Lower lobe of right lung (tissue), 2 donors: ENCODE data around the gene KL. TPM values are rescaled to one million over a fixed set of nuclear protein-coding genes. Genes with fewer than 3 reads are reported as not detected.

ENCODE experiments used
- ATAC-seq, 2 donors: fragments of 200-7000 bp; cut with Tn5 transposase; one replicate each; pipeline ENCODE4 v1.9.1; 2020 to 2022; ENCODE audit warnings: mild to moderate bottlenecking in 2 of 2, moderate library complexity in 2 of 2
- DNase-seq: peaks from one replicate; pipeline ENCODE4 v3.0.0-alpha.2; 2020
- H3K27ac ChIP-seq: fragments of 200-600 bp; one replicate; pipeline ENCODE4 v1.8.0; 2022
- H3K27me3 ChIP-seq: fragments of 200-600 bp; one replicate; pipeline ENCODE4 v1.8.0; 2022; ENCODE audit warnings: low read depth
- H3K36me3 ChIP-seq: fragments of 200-600 bp; one replicate; pipeline ENCODE4 v1.8.0; 2022; ENCODE audit warnings: mild to moderate bottlenecking
- H3K4me1 ChIP-seq: fragments of 200-600 bp; one replicate; pipeline ENCODE4 v1.8.0; 2022
- H3K4me3 ChIP-seq: fragments of 200-600 bp; one replicate; pipeline ENCODE4 v1.8.0; 2022; ENCODE audit warnings: mild to moderate bottlenecking
- H3K9me3 ChIP-seq: fragments of 200-600 bp; one replicate; pipeline ENCODE4 v1.8.0; 2022
- CTCF ChIP-seq: fragments of 200-600 bp; IDR thresholded peaks from one replicate; pipeline ENCODE4 v1.8.0; 2022; ENCODE audit warnings: antibody characterized with exemption, mild to moderate bottlenecking
- intact Hi-C: fragments of 100-400 bp; cut with DNase I; formaldehyde crosslinking; loops from one replicate; pipeline ENCODE4 v1.11.0; 2022
- total RNA-seq: library from RNA; stranded (reverse); fragmentation: NEBNext Ultra II Directional; extraction: Animal tissue kit (Norgen Biotek cat#: 25700); gene quantifications from one replicate; pipeline ENCODE4 v1.2.1, GENCODE V29; 2021
- donor health status: DM: no; HTN: yes; CAD: no; lungs with severe emphysema.

Gene KL
- total RNA-seq, 1 donor from 2014 or later = 14.7 TPM

DNA sequence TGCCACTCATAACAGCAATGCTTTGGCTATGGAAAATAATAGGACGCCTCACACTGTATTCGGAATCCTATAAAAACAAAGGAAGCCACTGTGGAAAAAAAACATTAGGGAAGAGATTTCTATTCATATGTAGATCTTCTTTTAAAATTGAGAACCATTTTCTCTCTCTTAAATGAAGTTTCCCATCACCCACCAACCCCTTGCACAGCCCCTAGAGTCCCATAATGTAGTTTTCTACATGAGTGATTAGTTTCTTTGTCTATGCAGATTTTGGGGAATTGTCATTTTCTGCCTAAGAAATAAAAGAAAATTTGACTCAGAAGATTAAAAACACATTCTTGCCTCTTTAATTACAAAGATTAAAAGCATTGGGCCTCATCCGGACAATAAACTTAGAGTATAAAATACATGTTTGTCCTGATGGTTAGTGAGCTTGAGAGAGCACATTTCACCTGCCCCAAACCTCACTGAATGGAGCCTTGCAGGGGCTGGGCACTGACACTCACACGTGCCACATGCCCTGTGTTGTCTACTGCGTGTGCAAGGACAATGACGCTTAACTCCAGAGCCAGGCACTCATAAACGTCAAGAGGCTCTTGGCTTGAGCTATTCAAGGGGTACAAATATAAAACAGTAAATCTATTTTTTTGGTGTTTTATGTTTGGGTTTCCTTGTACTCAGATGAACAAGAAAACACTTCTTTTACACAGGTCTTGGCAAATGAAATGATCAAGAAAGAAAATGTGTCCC is 40.0 kb upstream of the KL start:
- H3K4me3 ChIP-seq = no peak overlapping the region
- H3K4me1 ChIP-seq = no peaks in the 10 kb centered on the region
- no peaks in the 10 kb centered on the region for H3K36me3 ChIP-seq
- no peak for TF ChIP-seq CTCF
- intact Hi-C loops = no loop called here
- H3K27me3 ChIP-seq = no peaks in the 10 kb centered on the region
- DNase-seq (no peak), ATAC-seq (no peak)
- H3K9me3 ChIP-seq = no peaks in the 10 kb centered on the region
- no peak overlapping the region for H3K27ac ChIP-seq

- no peak for ATAC-seq
- no peak overlapping the region for H3K4me3 ChIP-seq
- no peak for DNase-seq
- intact Hi-C loops = no loop called here
- no peak overlapping the region for H3K27ac ChIP-seq
- H3K9me3 ChIP-seq = no peaks in the 10 kb centered on the region
- H3K27me3 ChIP-seq = no peaks in the 10 kb centered on the region
- no peaks in the 10 kb centered on the region for H3K4me1 ChIP-seq
- no peak for TF ChIP-seq CTCF
- H3K36me3 ChIP-seq = no peaks in the 10 kb centered on the region
These were observed 39.3 kb upstream of the KL start for GRCh38 chr13:32976912-32977311.

DNA sequence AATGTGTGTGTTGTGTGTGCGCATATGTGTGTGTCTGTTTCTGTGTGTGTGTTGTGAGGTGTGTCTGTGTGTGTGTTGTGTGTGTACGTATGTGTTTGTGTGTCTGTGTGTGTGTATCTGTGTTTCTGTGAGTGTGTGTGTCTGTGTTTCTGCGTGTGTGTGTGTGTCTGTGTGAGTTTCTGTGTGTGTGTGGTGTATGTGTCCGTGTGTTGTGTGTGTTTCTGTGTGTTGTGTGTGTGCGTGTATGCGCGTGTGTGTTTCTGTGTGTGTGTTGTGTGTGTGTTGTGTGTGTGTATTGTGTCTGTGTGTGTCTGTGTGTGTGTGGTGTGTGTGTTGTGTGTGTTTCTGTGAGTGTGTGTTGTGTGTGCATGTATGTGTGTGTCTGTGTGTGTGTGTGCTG is 38.9 kb upstream of the KL start:
- Histone ChIP-seq H3K27ac (no peak overlapping the region), H3K36me3 (no peaks in the 10 kb centered on the region), H3K4me3 (no peak overlapping the region), H3K4me1 (no peaks in the 10 kb centered on the region), H3K9me3 (no peaks in the 10 kb centered on the region), H3K27me3 (no peaks in the 10 kb centered on the region)
- intact Hi-C loops = no loop called here
- no peak for TF ChIP-seq CTCF
- ATAC-seq (no peak), DNase-seq (no peak)

DNA sequence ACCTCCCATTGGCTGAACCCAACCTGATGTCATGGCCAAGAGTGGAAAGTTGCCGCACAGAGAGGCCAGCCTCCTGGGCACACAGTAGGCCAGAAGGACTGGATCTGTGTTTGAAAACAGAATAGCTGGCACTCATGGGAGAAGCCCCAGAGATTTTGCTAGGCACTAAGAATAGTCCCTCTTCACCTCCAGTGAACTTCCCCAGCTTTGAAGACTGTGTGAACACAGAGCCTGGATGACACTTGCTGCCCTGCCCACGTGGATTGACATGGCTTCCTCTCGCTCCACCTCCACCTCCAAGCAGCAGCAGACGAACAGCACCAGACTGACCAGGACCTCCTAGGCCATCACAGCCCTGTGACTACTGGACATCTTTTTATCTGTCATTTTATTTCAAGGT is 37.9 kb upstream of the KL start:
- ATAC-seq (no peak), DNase-seq (no peak)
- Histone ChIP-seq H3K9me3 (no peaks in the 10 kb centered on the region), H3K27ac (no peak overlapping the region), H3K4me1 (no peaks in the 10 kb centered on the region), H3K4me3 (no peak overlapping the region), H3K27me3 (no peaks in the 10 kb centered on the region), H3K36me3 (no peaks in the 10 kb centered on the region)
- intact Hi-C loops = no loop called here
- no peak for TF ChIP-seq CTCF

- H3K4me1 ChIP-seq = no peaks in the 10 kb centered on the region
- ATAC-seq (no peak), DNase-seq (no peak)
- peaks cover 8% of the 10 kb centered on the region for H3K9me3 ChIP-seq
- intact Hi-C loops = no loop called here
- no peak for TF ChIP-seq CTCF
- H3K27me3 ChIP-seq = no peaks in the 10 kb centered on the region
- H3K27ac ChIP-seq = no peak overlapping the region
- no peaks in the 10 kb centered on the region for H3K36me3 ChIP-seq
- H3K4me3 ChIP-seq = no peak overlapping the region
These were observed 33.2 kb upstream of the KL start for GRCh38 chr13:32983058-32983457.
